ENCODE results near the gene LCE1E.

Gene LCE1E

GRCh38 chr1:152786077-152786476 is at the start of gene LCE1E:
TSS of gene LCE1E (plus strand) at chr1:152786257. CDS start at chr1:152787300, 1,043 bp downstream.
- no peak for DNase-seq
- TF ChIP-seq GATA1 (IDR thresholded peaks at IDR 0.05; ENCODE audit: low read depth, low read length) (no peak), POLR2A (IDR thresholded peaks at IDR 0.05; ENCODE audit: low read length) (no peak)

DNA sequence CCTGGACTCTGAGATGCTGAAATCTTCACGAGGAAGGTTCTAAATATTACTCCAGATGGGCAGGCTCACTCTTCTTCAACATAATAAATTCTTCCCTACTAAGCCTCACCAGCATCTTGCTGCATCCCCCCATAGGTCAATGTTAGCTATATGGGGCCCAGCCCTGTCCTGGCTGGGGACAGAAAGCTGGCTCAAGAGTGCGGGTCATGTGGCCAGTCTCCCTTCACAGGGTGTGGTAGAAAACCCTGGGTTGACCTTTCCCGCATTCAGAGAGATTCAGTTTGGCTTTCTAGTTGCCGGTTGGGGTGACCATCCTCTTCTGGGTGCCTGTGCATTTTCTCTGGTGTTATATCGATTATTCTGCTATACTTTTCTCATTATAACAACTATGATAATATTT is 48.1 kb upstream of the LCE1E start:
- TF ChIP-seq POLR2A (IDR thresholded peaks at IDR 0.05; ENCODE audit: low read length) (no peak), GATA1 (IDR thresholded peaks at IDR 0.05; ENCODE audit: low read depth, low read length) (no peak)
- DNase-seq = no peak

DNA sequence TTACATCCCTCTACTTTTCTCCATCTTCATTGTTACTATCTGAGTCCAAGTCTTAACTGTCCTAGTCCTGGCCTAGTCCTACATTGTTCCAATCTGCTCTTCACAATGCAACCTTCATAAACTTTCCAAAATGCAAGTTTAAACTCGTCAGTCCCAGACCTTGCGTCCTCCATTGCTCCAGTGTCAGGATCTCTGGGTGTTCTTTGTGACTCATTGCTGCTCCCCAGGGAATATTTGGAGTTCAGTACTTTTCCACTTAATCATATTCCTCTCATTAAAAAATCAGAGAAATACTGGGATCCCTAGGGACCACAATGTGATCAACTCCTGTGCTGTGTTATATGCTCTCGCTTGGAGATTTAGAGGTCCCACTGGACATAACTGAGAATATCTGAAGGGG is 46.2 kb upstream of the LCE1E start:
- DNase-seq = no peak
- no peak for TF ChIP-seq GATA1 (IDR thresholded peaks at IDR 0.05; ENCODE audit: low read depth, low read length)
- no peak for TF ChIP-seq POLR2A (IDR thresholded peaks at IDR 0.05; ENCODE audit: low read length)

DNA sequence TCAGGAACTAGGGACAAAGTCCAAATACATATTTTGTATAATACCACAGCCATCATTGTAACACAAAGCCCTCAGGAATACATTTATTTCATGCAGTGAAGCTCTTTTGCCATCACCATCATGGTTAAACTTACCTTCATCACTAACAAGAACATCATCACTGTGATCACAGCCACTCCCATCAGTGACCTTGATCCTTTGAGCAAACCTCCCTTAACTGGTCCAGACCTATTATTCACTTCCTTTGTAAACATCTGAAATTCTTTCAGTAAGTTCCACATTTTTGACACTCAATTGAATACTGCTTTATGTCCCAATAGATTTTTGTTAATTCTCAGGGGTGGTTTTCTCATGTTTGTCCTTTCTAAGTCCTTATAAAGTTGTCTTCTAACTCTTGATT is 44.4 kb upstream of the LCE1E start:
- no peak for DNase-seq
- no peak for TF ChIP-seq POLR2A (IDR thresholded peaks at IDR 0.05; ENCODE audit: low read length)
- no peak for TF ChIP-seq GATA1 (IDR thresholded peaks at IDR 0.05; ENCODE audit: low read depth, low read length)

GRCh38 chr1:152743371-152744145 is 42.5 kb upstream of the LCE1E start:
- no peak for TF ChIP-seq POLR2A (IDR thresholded peaks at IDR 0.05; ENCODE audit: low read length)
- no peak for TF ChIP-seq GATA1 (IDR thresholded peaks at IDR 0.05; ENCODE audit: low read depth, low read length)
- DNase-seq = no peak

- no peak for DNase-seq
- TF ChIP-seq POLR2A (IDR thresholded peaks at IDR 0.05; ENCODE audit: low read length) = no peak
- TF ChIP-seq GATA1 (IDR thresholded peaks at IDR 0.05; ENCODE audit: low read depth, low read length) = no peak
These were observed 40.8 kb upstream of the LCE1E start for GRCh38 chr1:152745289-152745704.

GRCh38 chr1:152745765-152746444 is 40.2 kb upstream of the LCE1E start:
- TF ChIP-seq POLR2A (IDR thresholded peaks at IDR 0.05; ENCODE audit: low read length) (no peak), GATA1 (IDR thresholded peaks at IDR 0.05; ENCODE audit: low read depth, low read length) (no peak)
- DNase-seq = no peak

DNA sequence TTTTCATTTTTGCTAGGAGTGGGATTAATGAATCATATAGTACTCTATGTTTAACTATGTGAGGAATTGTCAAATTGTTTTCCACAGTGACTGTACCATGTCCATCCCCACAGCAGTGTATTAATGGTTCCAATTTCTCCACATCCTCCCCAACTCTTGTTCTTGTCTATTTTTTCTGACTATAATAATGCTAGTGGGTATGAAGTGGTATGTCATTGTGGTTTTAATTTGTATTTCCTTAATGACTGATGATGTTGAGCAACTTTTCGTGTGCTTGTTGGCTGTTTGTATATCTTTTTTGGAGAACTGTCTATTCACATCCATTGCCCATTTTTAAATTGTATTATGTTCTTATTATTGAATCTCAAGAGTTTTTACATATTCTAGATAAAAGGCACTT is 38.2 kb upstream of the LCE1E start:
- TF ChIP-seq POLR2A (IDR thresholded peaks at IDR 0.05; ENCODE audit: low read length) = no peak
- no peak for TF ChIP-seq GATA1 (IDR thresholded peaks at IDR 0.05; ENCODE audit: low read depth, low read length)
- no peak for DNase-seq

DNA sequence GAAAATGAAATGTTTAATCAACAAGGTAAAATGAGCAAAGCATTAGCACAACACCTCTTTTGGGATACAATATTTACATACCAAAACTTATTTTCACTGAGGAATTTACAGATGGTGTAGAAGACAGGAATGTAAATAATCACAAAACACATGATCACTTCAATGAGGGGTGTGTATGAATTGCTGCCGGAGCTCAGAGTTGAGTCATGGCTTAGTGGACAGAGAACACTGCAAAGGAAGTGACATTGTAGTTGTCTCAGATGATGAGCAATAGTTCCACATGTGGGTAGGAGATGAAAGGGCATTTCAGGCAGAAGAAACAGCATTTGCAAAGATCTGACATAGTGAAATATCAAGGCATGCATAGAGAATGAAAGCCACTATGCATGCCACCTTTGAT is 33.8 kb upstream of the LCE1E start:
- TF ChIP-seq GATA1 (IDR thresholded peaks at IDR 0.05; ENCODE audit: low read depth, low read length) = no peak
- no peak for TF ChIP-seq POLR2A (IDR thresholded peaks at IDR 0.05; ENCODE audit: low read length)
- no peak for DNase-seq

DNA sequence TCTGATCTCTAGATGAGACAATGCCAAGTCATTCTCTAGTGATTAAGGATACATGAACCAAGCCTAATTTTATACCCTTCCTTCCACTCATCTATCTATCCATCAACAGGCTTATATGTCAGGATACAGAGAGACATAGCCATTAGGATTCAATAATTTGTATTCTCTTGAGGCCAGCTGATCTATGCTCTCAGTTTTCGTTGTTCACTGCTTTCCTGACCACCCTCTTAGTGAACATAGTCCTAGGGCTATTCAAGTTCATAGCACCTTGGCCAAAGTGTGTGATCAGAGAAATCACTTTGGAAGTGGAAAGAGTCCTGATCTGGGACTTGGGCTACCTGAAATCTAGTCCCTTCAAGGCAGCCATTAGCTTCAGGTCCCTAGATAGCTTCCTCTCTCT is 32.5 kb upstream of the LCE1E start:
- no peak for DNase-seq
- TF ChIP-seq POLR2A (IDR thresholded peaks at IDR 0.05; ENCODE audit: low read length) = no peak
- no peak for TF ChIP-seq GATA1 (IDR thresholded peaks at IDR 0.05; ENCODE audit: low read depth, low read length)

- DNase-seq = no peak
- TF ChIP-seq GATA1 (IDR thresholded peaks at IDR 0.05; ENCODE audit: low read depth, low read length) (no peak), POLR2A (IDR thresholded peaks at IDR 0.05; ENCODE audit: low read length) (no peak)
These were observed 29.2 kb upstream of the LCE1E start for GRCh38 chr1:152756872-152757271.

GRCh38 chr1:152757747-152758146 is 28.3 kb upstream of the LCE1E start, which contains the start of gene KPRP:
TSS of gene KPRP (plus strand) at chr1:152758025. CDS start at chr1:152759589, 1,564 bp downstream.
- TF ChIP-seq POLR2A (IDR thresholded peaks at IDR 0.05; ENCODE audit: low read length) (no peak), GATA1 (IDR thresholded peaks at IDR 0.05; ENCODE audit: low read depth, low read length) (no peak)
- DNase-seq = no peak

DNA sequence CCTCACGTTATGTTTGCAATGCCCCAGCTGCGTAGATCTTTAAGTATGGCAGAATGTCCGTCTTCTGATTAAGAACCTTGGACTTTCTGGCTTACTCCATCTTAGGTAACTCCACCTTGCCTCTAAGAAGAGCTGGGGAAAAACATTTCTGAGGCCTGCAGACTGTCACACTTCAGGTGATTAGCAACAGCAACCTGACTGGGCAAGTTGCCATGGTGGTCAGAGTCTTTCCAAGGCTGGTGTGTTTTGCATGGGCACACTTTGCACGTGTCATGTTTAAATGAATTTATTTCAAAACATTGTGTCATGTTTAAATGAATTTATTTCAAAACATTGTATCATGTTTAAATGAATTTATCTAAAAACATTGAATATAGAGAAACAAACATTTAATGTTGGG is 27.4 kb upstream of the LCE1E start:
- DNase-seq = no peak
- TF ChIP-seq POLR2A (IDR thresholded peaks at IDR 0.05; ENCODE audit: low read length) (no peak), GATA1 (IDR thresholded peaks at IDR 0.05; ENCODE audit: low read depth, low read length) (no peak)

- TF ChIP-seq POLR2A (IDR thresholded peaks at IDR 0.05; ENCODE audit: low read length) (no peak), GATA1 (IDR thresholded peaks at IDR 0.05; ENCODE audit: low read depth, low read length) (no peak)
- no peak for DNase-seq
These were observed 26.4 kb upstream of the LCE1E start for GRCh38 chr1:152759453-152760173.

Measured in erythroblast (primary cell).